K562 (cell line): ENCODE results near the gene ORAI3. TPM values are rescaled to one million over a fixed set of nuclear protein-coding genes. Genes with fewer than 3 reads are reported as not detected.

ENCODE experiments used
- CREM ChIP-seq: IDR thresholded peaks from 2 replicates; pipeline ENCODE4 v1.6.1; 2014; ENCODE audit warnings: antibody characterized with exemption, low read depth
- DNMT1 ChIP-seq: fragments of 450-650 bp; IDR thresholded peaks from 2 replicates; pipeline ENCODE4 v1.6.1; 2016; ENCODE audit warnings: antibody characterized with exemption, mild to moderate bottlenecking
- HLTF ChIP-seq: fragments of 450-650 bp; IDR thresholded peaks from 2 replicates; pipeline ENCODE4 v1.6.1; 2016
- MIER1 ChIP-seq: fragments of 450-650 bp; IDR thresholded peaks from 2 replicates; pipeline ENCODE4 v1.6.1; 2016; ENCODE audit warnings: antibody characterized with exemption, mild to moderate bottlenecking, low read depth
- MYC ChIP-seq, 2 experiments: fragments of 250-450 bp in 1 of 2; sonication (Bioruptor Pico) in 1 of 2; IDR thresholded peaks; 2 replicates each; pipeline versions ENCODE4 v1.5.1 to v1.6.1; 2012 to 2021; ENCODE audit warnings: low read depth in 2 of 2, borderline replicate concordance in 1 of 2, improper control_type of control experiment in 1 of 2, low read length in 1 of 2, mild to moderate bottlenecking in 1 of 2, moderate library complexity in 1 of 2
- RAD51 ChIP-seq: fragments of 450-650 bp; IDR thresholded peaks from 2 replicates; pipeline ENCODE4 v1.7.1; 2016; ENCODE audit warnings: low read depth, mild to moderate bottlenecking, borderline replicate concordance
- RUNX1 ChIP-seq: sonication (generic); IDR thresholded peaks from 2 replicates; pipeline ENCODE4 v1.6.1; 2016; ENCODE audit warnings: antibody characterized with exemption, low read depth
- STAT5B ChIP-seq: fragments of 250-450 bp; sonication (Bioruptor Pico); IDR thresholded peaks from 2 replicates; pipeline ENCODE4 v1.8.0; 2021; ENCODE audit warnings: mild to moderate bottlenecking, inconsistent platforms
- TARDBP ChIP-seq: fragments of 450-650 bp; IDR thresholded peaks from 2 replicates; pipeline ENCODE4 v1.6.1; 2016
- ZNF146 ChIP-seq: IDR thresholded peaks from one replicate; pipeline ENCODE4 v1.6.1; 2018; ENCODE audit warnings: missing compliant biosample characterization; ENCODE audit not compliant: unreplicated experiment
- ZNF23 ChIP-seq: fragments of 250-450 bp; sonication (Bioruptor Pico); IDR thresholded peaks from 2 replicates; pipeline ENCODE4 v1.4.0; 2020; ENCODE audit warnings: mild to moderate bottlenecking
- ZNF57 ChIP-seq: fragments of 450-650 bp; formaldehyde crosslinking; IDR thresholded peaks from 2 replicates; pipeline ENCODE4 v1.4.0; 2020; ENCODE audit warnings: mild to moderate bottlenecking, moderate library complexity
- ZNF584 ChIP-seq: fragments of 200-800 bp; sonication (Bioruptor generic); IDR thresholded peaks from 2 replicates; pipeline ENCODE4 v1.6.1; 2016; ENCODE audit warnings: low read depth, mild to moderate bottlenecking, missing genetic modification characterization, missing compliant biosample characterization
- ZNF589 ChIP-seq: fragments of 200-800 bp; sonication (Bioruptor generic); IDR thresholded peaks from 2 replicates; pipeline ENCODE4 v1.6.1; 2016; ENCODE audit warnings: low read depth, missing genetic modification characterization, missing compliant biosample characterization
- ZSCAN29 ChIP-seq: fragments of 450-650 bp; IDR thresholded peaks from 2 replicates; pipeline ENCODE4 v1.6.1; 2017
- polyA plus RNA-seq, 8 experiments: library from polyadenylated mRNA; depleted of rRNA in 4 of 8; stranded (reverse) in 5 of 8; unstranded in 3 of 8; fragments of >200 nt; fragmentation: Nextera tagmentation in 2 of 8; fragmentation: Illumina TruSeq in 1 of 8; extraction: Ambion mirVana in 2 of 8; extraction: Trizol in 1 of 8; gene quantifications; 2 replicates each; pipeline versions ENCODE4 v1.2.1 to v1.2.3, GENCODE V29; 2011 to 2014; ENCODE audit warnings: inconsistent platforms in 1 of 8, missing spikeins in 1 of 8
- total RNA-seq, 7 experiments: library from RNA; depleted of rRNA in 6 of 7; stranded (reverse); fragments of >200 nt in 6 of 7; fragmentation: Illumina TruSeq in 2 of 7; extraction: Trizol in 2 of 7; gene quantifications; 2 replicates each; pipeline versions ENCODE4 v1.2.1 to v1.2.3, GENCODE V29; 2011 to 2021; ENCODE audit warnings: low replicate concordance in 1 of 7
- TF ChIP-seq, protein P1 (sequence below): fragments of 200-400 bp; formaldehyde crosslinking; IDR thresholded peaks from 2 replicates; pipeline ENCODE4 v1.6.1; 2017; ENCODE audit warnings: mild to moderate bottlenecking, low read depth, low read length, moderate library complexity
- TF ChIP-seq, protein P2 (sequence below): fragments of 250-450 bp; sonication (Bioruptor Pico); IDR thresholded peaks from 2 replicates; pipeline ENCODE4 v1.5.1; 2021; ENCODE audit warnings: mild to moderate bottlenecking
- TF ChIP-seq, protein P3 (sequence below), 3 experiments: fragments of 200-800 bp in 1 of 3; sonication (Bioruptor generic) in 1 of 3; sonication (generic) in 1 of 3; formaldehyde crosslinking in 1 of 3; IDR thresholded peaks; 2 replicates each; pipeline versions ENCODE4 v1.6.1 to v1.8.0; 2016 to 2022; ENCODE audit warnings: mild to moderate bottlenecking in 2 of 3, missing compliant biosample characterization in 2 of 3, missing genetic modification characterization in 2 of 3, missing genetic modification reagents in 1 of 3
- TF ChIP-seq, protein P4 (sequence below), 2 experiments: IDR thresholded peaks in 1 of 2; conservative IDR thresholded peaks in 1 of 2; 2 replicates each; pipeline ENCODE4 v1.6.1; 2016; ENCODE audit warnings: low read depth in 2 of 2, mild to moderate bottlenecking in 1 of 2, missing compliant biosample characterization in 1 of 2, missing genetic modification characterization in 1 of 2, moderate library complexity in 1 of 2

Gene ORAI3
- total and polyA plus RNA-seq, 9 of the 15 experiments (the other 6 are each of a cell fraction or from before 2014, with no cell fraction given), result 4.9 to 23.3 (median 14.1) TPM

DNA sequence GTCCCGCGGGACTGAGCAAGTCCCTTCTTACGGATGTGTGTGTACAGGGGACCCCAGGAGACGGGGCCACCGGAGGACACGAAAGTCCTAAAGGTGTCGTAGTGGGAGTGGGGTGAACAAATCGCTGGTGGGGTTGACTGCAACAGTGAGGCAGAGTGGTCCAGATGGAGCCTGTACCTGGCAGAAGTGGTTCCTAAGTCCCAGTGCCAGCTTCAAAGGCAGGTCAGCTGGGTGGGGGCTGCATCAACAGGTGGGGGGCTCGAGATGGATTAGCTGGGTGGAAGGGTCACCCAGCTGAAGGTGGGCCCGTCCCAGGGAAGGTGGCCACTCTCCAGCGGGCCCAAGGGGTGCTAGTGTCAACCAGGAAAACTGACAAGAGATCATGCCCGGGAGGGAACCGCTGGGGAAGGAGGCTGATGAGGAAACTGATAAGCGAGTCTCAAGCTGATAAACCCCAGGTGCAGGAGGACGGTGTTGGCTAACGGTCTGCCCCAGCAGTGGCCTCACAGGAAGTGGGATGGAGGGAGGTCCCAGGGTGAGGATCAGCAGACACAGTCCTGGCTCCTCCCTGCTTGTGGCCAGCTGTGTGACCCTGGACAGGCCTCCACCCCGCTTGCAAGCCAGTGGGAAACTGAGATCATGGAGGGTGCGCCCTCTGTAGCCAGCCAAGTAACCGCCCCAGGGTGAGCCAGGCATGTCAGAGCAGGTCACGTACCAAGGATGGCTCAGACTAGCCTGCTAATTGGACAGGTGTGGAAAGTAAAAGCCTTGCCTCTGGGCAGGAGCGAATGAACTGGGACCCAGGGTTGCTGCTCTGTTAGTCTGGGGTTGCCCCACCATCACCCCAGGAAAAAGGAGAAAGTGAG lies 1.0 kb downstream of the ORAI3 start (continued):
- TF ChIP-seq CREM (peak; percentile 56; the same call in 1 of the 2 replicates), ZNF146 (no peak), DNMT1 (no peak), RAD51 (0 out of 2 replicates have a peak, but pooled peaks have one; percentile 34), ZNF584 (CRISPR knock-in tag) (no peak), ZNF23 (CRISPR knock-in tag) (no peak), MIER1 (no peak), ZSCAN29 (no peak), RUNX1 (no peak), TARDBP (peak; percentile 18; the same call in 1 of the 2 replicates), ZNF57 (CRISPR knock-in tag) (no peak), ZNF589 (CRISPR knock-in tag) (no peak), STAT5B (CRISPR knock-in tag) (no peak), HLTF (peak; percentile 66), MYC (IDR thresholded peaks at IDR 0.05; ENCODE audit: low read depth, low read length) (peak; percentile 64; the same call in 1 of the 2 replicates), MYC (CRISPR knock-in tag; IDR thresholded peaks at IDR 0.05; ENCODE audit: borderline replicate concordance, low read depth) (peak; percentile 23; the same call in 1 of the 2 replicates)
- TF ChIP-seq, protein P1, sequence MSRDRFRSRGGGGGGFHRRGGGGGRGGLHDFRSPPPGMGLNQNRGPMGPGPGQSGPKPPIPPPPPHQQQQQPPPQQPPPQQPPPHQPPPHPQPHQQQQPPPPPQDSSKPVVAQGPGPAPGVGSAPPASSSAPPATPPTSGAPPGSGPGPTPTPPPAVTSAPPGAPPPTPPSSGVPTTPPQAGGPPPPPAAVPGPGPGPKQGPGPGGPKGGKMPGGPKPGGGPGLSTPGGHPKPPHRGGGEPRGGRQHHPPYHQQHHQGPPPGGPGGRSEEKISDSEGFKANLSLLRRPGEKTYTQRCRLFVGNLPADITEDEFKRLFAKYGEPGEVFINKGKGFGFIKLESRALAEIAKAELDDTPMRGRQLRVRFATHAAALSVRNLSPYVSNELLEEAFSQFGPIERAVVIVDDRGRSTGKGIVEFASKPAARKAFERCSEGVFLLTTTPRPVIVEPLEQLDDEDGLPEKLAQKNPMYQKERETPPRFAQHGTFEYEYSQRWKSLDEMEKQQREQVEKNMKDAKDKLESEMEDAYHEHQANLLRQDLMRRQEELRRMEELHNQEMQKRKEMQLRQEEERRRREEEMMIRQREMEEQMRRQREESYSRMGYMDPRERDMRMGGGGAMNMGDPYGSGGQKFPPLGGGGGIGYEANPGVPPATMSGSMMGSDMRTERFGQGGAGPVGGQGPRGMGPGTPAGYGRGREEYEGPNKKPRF, result no peak
- TF ChIP-seq, protein P2, sequence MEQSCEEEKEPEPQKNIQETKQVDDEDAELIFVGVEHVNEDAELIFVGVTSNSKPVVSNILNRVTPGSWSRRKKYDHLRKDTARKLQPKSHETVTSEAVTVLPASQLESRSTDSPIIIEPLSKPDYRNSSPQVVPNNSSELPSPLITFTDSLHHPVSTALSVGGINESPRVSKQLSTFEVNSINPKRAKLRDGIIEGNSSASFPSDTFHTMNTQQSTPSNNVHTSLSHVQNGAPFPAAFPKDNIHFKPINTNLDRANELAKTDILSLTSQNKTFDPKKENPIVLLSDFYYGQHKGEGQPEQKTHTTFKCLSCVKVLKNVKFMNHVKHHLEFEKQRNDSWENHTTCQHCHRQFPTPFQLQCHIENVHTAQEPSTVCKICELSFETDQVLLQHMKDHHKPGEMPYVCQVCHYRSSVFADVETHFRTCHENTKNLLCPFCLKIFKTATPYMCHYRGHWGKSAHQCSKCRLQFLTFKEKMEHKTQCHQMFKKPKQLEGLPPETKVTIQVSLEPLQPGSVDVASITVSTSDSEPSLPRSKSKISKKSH, result no peak
- TF ChIP-seq, protein P3, sequence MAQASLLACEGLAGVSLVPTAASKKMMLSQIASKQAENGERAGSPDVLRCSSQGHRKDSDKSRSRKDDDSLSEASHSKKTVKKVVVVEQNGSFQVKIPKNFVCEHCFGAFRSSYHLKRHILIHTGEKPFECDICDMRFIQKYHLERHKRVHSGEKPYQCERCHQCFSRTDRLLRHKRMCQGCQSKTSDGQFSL (CRISPR knock-in tag; IDR thresholded peaks at IDR 0.05), result peak; percentile 65; the same call in 1 of the 2 replicates
- TF ChIP-seq, protein P3 (tag; IDR thresholded peaks at IDR 0.05), result no peak
- TF ChIP-seq, protein P4, sequence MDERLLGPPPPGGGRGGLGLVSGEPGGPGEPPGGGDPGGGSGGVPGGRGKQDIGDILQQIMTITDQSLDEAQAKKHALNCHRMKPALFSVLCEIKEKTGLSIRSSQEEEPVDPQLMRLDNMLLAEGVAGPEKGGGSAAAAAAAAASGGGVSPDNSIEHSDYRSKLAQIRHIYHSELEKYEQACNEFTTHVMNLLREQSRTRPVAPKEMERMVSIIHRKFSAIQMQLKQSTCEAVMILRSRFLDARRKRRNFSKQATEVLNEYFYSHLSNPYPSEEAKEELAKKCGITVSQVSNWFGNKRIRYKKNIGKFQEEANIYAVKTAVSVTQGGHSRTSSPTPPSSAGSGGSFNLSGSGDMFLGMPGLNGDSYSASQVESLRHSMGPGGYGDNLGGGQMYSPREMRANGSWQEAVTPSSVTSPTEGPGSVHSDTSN (CRISPR knock-in tag; IDR thresholded peaks at IDR 0.05; ENCODE audit: low read depth), result no peak
- TF ChIP-seq, protein P4 (tag; conservative IDR thresholded peaks at IDR 0.05; ENCODE audit: low read depth), result no peak
